ENCODE measurements around the gene GGCT. TPM values are rescaled to one million over a fixed set of nuclear protein-coding genes. Genes with fewer than 3 reads are reported as not detected.

The GGCT gene
- total RNA-seq, 2 donors from 2014 or later = 65.7 to 84.4 TPM

GRCh38 chr7:30462179-30462578 lies 42.5 kb downstream of the GGCT start:
- peaks cover 22% of the 10 kb centered on the region for H3K4me1 Mint-ChIP-seq (ENCODE audit: low read depth)
- H3K9me3 Mint-ChIP-seq = no peaks in the 10 kb centered on the region
- H3K27me3 Mint-ChIP-seq (ENCODE audit: low read depth) = no peaks in the 10 kb centered on the region
- DNase-seq = no peak
- no peak overlapping the region for H3K4me3 Mint-ChIP-seq
- no peak overlapping the region for H3K27ac Mint-ChIP-seq
- ATAC-seq (replicated peaks in 1 of 2) = no peak
- H3K36me3 Mint-ChIP-seq (ENCODE audit: insufficient read depth in 2 of 2) = peaks cover 0 to 2% of the 10 kb centered on the region in 2 donors

- Mint-ChIP-seq H3K4me1 (ENCODE audit: low read depth) (peaks cover 11% of the 10 kb centered on the region), H3K27me3 (ENCODE audit: low read depth) (no peaks in the 10 kb centered on the region), H3K36me3 (ENCODE audit: insufficient read depth in 2 of 2) (peaks cover 0 to 2% of the 10 kb centered on the region in 2 donors), H3K4me3 (no peak overlapping the region), H3K27ac (no peak overlapping the region), H3K9me3 (no peaks in the 10 kb centered on the region)
- no peak for ATAC-seq (replicated peaks in 1 of 2)
- no peak for DNase-seq
These were observed 44.4 kb downstream of the GGCT start for GRCh38 chr7:30460246-30460633.

GRCh38 chr7:30459591-30460245 lies 44.9 kb downstream of the GGCT start:
- no peak for DNase-seq
- H3K36me3 Mint-ChIP-seq (ENCODE audit: insufficient read depth in 2 of 2) = peaks cover 0 to 2% of the 10 kb centered on the region in 2 donors
- H3K27ac Mint-ChIP-seq = no peak overlapping the region

GRCh38 chr7:30458311-30458710 lies 46.3 kb downstream of the GGCT start:
- Mint-ChIP-seq H3K4me1 (ENCODE audit: low read depth) (no peaks in the 10 kb centered on the region), H3K27me3 (ENCODE audit: low read depth) (no peaks in the 10 kb centered on the region), H3K9me3 (no peaks in the 10 kb centered on the region), H3K36me3 (ENCODE audit: insufficient read depth in 2 of 2) (peaks cover 0 to 2% of the 10 kb centered on the region in 2 donors), H3K27ac (no peak overlapping the region), H3K4me3 (no peak overlapping the region)
- no peak for ATAC-seq (replicated peaks in 1 of 2)
- no peak for DNase-seq

More at GRCh38 chr7:30459591-30460245, 44.9 kb downstream of the GGCT start:
- no peak overlapping the region for H3K4me3 Mint-ChIP-seq
- ATAC-seq (replicated peaks in 1 of 2) = no peak
- H3K27me3 Mint-ChIP-seq (ENCODE audit: low read depth) = no peaks in the 10 kb centered on the region
- H3K9me3 Mint-ChIP-seq = no peaks in the 10 kb centered on the region
- H3K4me1 Mint-ChIP-seq (ENCODE audit: low read depth) = peaks cover 6% of the 10 kb centered on the region

- Mint-ChIP-seq H3K27ac (no peak overlapping the region), H3K4me3 (no peak overlapping the region), H3K36me3 (ENCODE audit: insufficient read depth in 2 of 2) (peaks cover 0 to 3% of the 10 kb centered on the region in 2 donors), H3K27me3 (ENCODE audit: low read depth) (no peaks in the 10 kb centered on the region), H3K4me1 (ENCODE audit: low read depth) (no peaks in the 10 kb centered on the region), H3K9me3 (no peaks in the 10 kb centered on the region)
- ATAC-seq (replicated peaks in 1 of 2) (no peak), DNase-seq (no peak)
These were observed 50.7 kb downstream of the GGCT start for GRCh38 chr7:30453921-30454320.

- no peaks in the 10 kb centered on the region for H3K4me1 Mint-ChIP-seq (ENCODE audit: low read depth)
- DNase-seq = no peak
- no peaks in the 10 kb centered on the region for H3K9me3 Mint-ChIP-seq
- H3K36me3 Mint-ChIP-seq (ENCODE audit: insufficient read depth in 2 of 2) = peaks cover 0 to 3% of the 10 kb centered on the region in 2 donors
- no peak overlapping the region for H3K27ac Mint-ChIP-seq
- ATAC-seq (replicated peaks in 1 of 2) = no peak
- no peaks in the 10 kb centered on the region for H3K27me3 Mint-ChIP-seq (ENCODE audit: low read depth)
- H3K4me3 Mint-ChIP-seq = no peak overlapping the region
These were observed 51.6 kb downstream of the GGCT start for GRCh38 chr7:30453016-30453415.

- peaks cover 0 to 3% of the 10 kb centered on the region in 2 donors for H3K36me3 Mint-ChIP-seq (ENCODE audit: insufficient read depth in 2 of 2)
- no peak overlapping the region for H3K4me3 Mint-ChIP-seq
- ATAC-seq (replicated peaks in 1 of 2) (no peak), DNase-seq (no peak)
- H3K4me1 Mint-ChIP-seq (ENCODE audit: low read depth) = no peaks in the 10 kb centered on the region
- H3K9me3 Mint-ChIP-seq = no peaks in the 10 kb centered on the region
- H3K27ac Mint-ChIP-seq = no peak overlapping the region
- no peaks in the 10 kb centered on the region for H3K27me3 Mint-ChIP-seq (ENCODE audit: low read depth)
These were observed 52.2 kb downstream of the GGCT start for GRCh38 chr7:30452280-30452930.

- Mint-ChIP-seq H3K4me1 (ENCODE audit: low read depth) (no peaks in the 10 kb centered on the region), H3K4me3 (no peak overlapping the region), H3K36me3 (ENCODE audit: insufficient read depth in 2 of 2) (peaks cover 0 to 3% of the 10 kb centered on the region in 2 donors), H3K27me3 (ENCODE audit: low read depth) (no peaks in the 10 kb centered on the region), H3K9me3 (no peaks in the 10 kb centered on the region), H3K27ac (no peak overlapping the region)
- DNase-seq (no peak), ATAC-seq (replicated peaks in 1 of 2) (no peak)
These were observed 52.9 kb downstream of the GGCT start for GRCh38 chr7:30451539-30452279.

- no peaks in the 10 kb centered on the region for H3K27me3 Mint-ChIP-seq (ENCODE audit: low read depth)
- H3K4me1 Mint-ChIP-seq (ENCODE audit: low read depth) = peaks cover 3% of the 10 kb centered on the region
- H3K27ac Mint-ChIP-seq = no peak overlapping the region
- H3K36me3 Mint-ChIP-seq (ENCODE audit: insufficient read depth in 2 of 2) = peaks cover 0 to 5% of the 10 kb centered on the region in 2 donors
- ATAC-seq (replicated peaks in 1 of 2) = no peak
- no peak for DNase-seq
- H3K9me3 Mint-ChIP-seq = no peaks in the 10 kb centered on the region
- no peak overlapping the region for H3K4me3 Mint-ChIP-seq
These were observed 53.6 kb downstream of the GGCT start for GRCh38 chr7:30450983-30451497.

GRCh38 chr7:30450240-30450982 lies 54.2 kb downstream of the GGCT start:
- Mint-ChIP-seq H3K4me3 (no peak overlapping the region), H3K27ac (no peak overlapping the region), H3K27me3 (ENCODE audit: low read depth) (no peaks in the 10 kb centered on the region), H3K4me1 (ENCODE audit: low read depth) (peaks cover 7% of the 10 kb centered on the region), H3K36me3 (ENCODE audit: insufficient read depth in 2 of 2) (peaks cover 0 to 6% of the 10 kb centered on the region in 2 donors), H3K9me3 (no peaks in the 10 kb centered on the region)
- no peak for DNase-seq
- no peak for ATAC-seq (replicated peaks in 1 of 2)

GRCh38 chr7:30448461-30449189 lies 56.0 kb downstream of the GGCT start:
- Mint-ChIP-seq H3K4me1 (ENCODE audit: low read depth) (peaks cover 7% of the 10 kb centered on the region), H3K36me3 (ENCODE audit: insufficient read depth in 2 of 2) (peaks cover 0 to 6% of the 10 kb centered on the region in 2 donors), H3K27ac (no peak overlapping the region), H3K27me3 (ENCODE audit: low read depth) (no peaks in the 10 kb centered on the region), H3K9me3 (no peaks in the 10 kb centered on the region), H3K4me3 (no peak overlapping the region)
- DNase-seq = no peak
- no peak for ATAC-seq (replicated peaks in 1 of 2)

- DNase-seq = no peak
These were observed 57.2 kb downstream of the GGCT start for GRCh38 chr7:30447466-30447865.

More at GRCh38 chr7:30447466-30447865, 57.2 kb downstream of the GGCT start:
- peaks cover 7% of the 10 kb centered on the region for H3K4me1 Mint-ChIP-seq (ENCODE audit: low read depth)
- no peak overlapping the region for H3K27ac Mint-ChIP-seq
- H3K36me3 Mint-ChIP-seq (ENCODE audit: insufficient read depth in 2 of 2) = peaks cover 0 to 6% of the 10 kb centered on the region in 2 donors
- H3K4me3 Mint-ChIP-seq = no peak overlapping the region
- no peaks in the 10 kb centered on the region for H3K27me3 Mint-ChIP-seq (ENCODE audit: low read depth)
- H3K9me3 Mint-ChIP-seq = no peaks in the 10 kb centered on the region
- no peak for ATAC-seq (replicated peaks in 1 of 2)
